ENCODE measurements around the gene SLC39A13. TPM values are rescaled to one million over a fixed set of nuclear protein-coding genes. Genes with fewer than 3 reads are reported as not detected.

SLC39A13 gene
- polyA plus RNA-seq, 3 donors = 4.8 to 27.4 (median 5.9) TPM

DNA sequence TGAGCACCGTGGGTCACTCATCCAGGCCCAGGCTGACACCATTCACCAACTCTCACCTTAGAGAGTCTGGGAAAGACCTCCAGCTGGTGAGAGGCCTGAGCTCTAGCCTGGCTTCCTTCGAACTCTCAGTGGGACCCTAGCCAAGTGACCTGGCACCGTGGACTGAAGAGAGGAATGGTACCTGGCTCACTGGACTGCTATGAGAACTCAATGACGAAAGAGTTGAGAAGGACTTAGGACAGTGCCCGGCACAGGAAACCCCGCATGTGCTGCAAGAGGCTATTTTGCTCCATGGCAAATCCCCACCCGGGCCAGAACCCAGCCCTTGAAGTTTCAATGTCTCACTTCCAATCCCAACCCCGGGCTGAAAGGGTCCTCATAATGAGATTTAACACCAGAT, 41.2 kb downstream of the SLC39A13 start:
- Histone ChIP-seq H3K79me2 (ENCODE audit: insufficient read depth, low read length) (no peaks in the 10 kb centered on the region), H3K9me3 (replicated peaks in 1 of 2; ENCODE audit: control insufficient read depth in 1 of 2, insufficient read depth in 1 of 2, low read length in 2 of 2) (no peaks in the 10 kb centered on the region), H2AFZ (ENCODE audit: insufficient read depth, low read depth, low read length, poor library complexity, severe bottlenecking) (no peak overlapping the region), H3K27me3 (ENCODE audit: control insufficient read depth in 2 of 2, insufficient read depth in 2 of 2, low read length in 2 of 2) (no peaks in the 10 kb centered on the region), H3K36me3 (replicated peaks in 1 of 2; ENCODE audit: control insufficient read depth in 1 of 2, insufficient read depth in 2 of 2, low read length in 2 of 2) (no peaks in the 10 kb centered on the region), H3K27ac (ENCODE audit: low read depth in 1 of 2, low read length in 2 of 2) (no peak overlapping the region), H3K4me2 (replicated peaks; ENCODE audit: extremely low read depth, low read length, poor library complexity, severe bottlenecking) (no peak overlapping the region), H3K4me1 (ENCODE audit: control insufficient read depth in 1 of 2, insufficient read depth in 2 of 2, low read length in 2 of 2) (no peaks in the 10 kb centered on the region), H3K9ac (ENCODE audit: insufficient read depth, low read length, poor library complexity, severe bottlenecking) (no peak overlapping the region), H4K20me1 (ENCODE audit: insufficient read depth, low read length) (no peaks in the 10 kb centered on the region), H3K4me3 (replicated peaks in 1 of 3; ENCODE audit: low read depth in 2 of 3, low read length in 3 of 3) (no peak overlapping the region)
- TF ChIP-seq, protein P1, sequence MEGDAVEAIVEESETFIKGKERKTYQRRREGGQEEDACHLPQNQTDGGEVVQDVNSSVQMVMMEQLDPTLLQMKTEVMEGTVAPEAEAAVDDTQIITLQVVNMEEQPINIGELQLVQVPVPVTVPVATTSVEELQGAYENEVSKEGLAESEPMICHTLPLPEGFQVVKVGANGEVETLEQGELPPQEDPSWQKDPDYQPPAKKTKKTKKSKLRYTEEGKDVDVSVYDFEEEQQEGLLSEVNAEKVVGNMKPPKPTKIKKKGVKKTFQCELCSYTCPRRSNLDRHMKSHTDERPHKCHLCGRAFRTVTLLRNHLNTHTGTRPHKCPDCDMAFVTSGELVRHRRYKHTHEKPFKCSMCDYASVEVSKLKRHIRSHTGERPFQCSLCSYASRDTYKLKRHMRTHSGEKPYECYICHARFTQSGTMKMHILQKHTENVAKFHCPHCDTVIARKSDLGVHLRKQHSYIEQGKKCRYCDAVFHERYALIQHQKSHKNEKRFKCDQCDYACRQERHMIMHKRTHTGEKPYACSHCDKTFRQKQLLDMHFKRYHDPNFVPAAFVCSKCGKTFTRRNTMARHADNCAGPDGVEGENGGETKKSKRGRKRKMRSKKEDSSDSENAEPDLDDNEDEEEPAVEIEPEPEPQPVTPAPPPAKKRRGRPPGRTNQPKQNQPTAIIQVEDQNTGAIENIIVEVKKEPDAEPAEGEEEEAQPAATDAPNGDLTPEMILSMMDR (IDR thresholded peaks at IDR 0.05) = no peak
- WGBS (ENCODE audit: insufficient coverage) = 84% methylated on average over 6 of the region's 8 CpGs
- Mint-ChIP-seq H3K4me3 (no peak overlapping the region), H3K27me3 (ENCODE audit: low read depth in 3 of 3) (peaks cover 0 to 2% (median 0%) of the 10 kb centered on the region in 3 donors), H3K36me3 (peaks cover 0 to 2% of the 10 kb centered on the region in 2 donors), H3K9me3 (peaks cover 0 to 10% (median 3%) of the 10 kb centered on the region in 7 donors), H3K27ac (no peak overlapping the region), H3K4me1 (peaks cover 5% of the 10 kb centered on the region)
- DNase-seq = no peak
- intact Hi-C loops (cut with micrococcal nuclease) = no loop called here

DNA sequence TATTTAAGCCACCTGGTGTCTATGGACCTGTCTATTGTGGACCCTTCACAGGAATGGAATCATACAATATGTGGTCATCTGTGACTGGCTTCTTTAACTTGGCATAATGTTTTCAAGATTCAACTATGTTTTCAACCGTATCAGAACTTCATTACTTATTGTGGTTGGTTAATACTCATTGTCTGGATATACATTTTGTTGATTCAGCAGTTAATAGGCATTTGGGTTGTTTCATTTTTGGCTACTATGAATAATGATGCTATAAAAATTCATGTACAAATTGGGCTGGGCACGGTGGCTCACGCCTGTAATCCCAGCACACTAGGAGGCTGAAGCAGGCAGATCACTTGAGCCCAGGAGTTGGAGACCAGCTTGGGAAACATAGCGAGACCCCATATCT, 43.0 kb downstream of the SLC39A13 start:
- TF ChIP-seq, protein P1 (IDR thresholded peaks at IDR 0.05) = no peak
- no peak for DNase-seq
- Mint-ChIP-seq H3K9me3 (peaks cover 0 to 10% (median 3%) of the 10 kb centered on the region in 7 donors), H3K27me3 (ENCODE audit: low read depth in 3 of 3) (peaks cover 0 to 2% (median 0%) of the 10 kb centered on the region in 3 donors), H3K4me1 (peaks cover 7% of the 10 kb centered on the region), H3K4me3 (no peak overlapping the region), H3K27ac (no peak overlapping the region), H3K36me3 (peaks cover 0 to 5% of the 10 kb centered on the region in 2 donors)
- no peaks in the 10 kb centered on the region for H3K9me3 ChIP-seq (replicated peaks in 1 of 2; ENCODE audit: control insufficient read depth in 1 of 2, insufficient read depth in 1 of 2, low read length in 2 of 2)
- no peak overlapping the region for H3K4me2 ChIP-seq (replicated peaks; ENCODE audit: extremely low read depth, low read length, poor library complexity, severe bottlenecking)
- H3K27ac ChIP-seq (ENCODE audit: low read depth in 1 of 2, low read length in 2 of 2) = no peak overlapping the region
- H3K4me1 ChIP-seq (ENCODE audit: control insufficient read depth in 1 of 2, insufficient read depth in 2 of 2, low read length in 2 of 2) = no peaks in the 10 kb centered on the region
- H3K9ac ChIP-seq (ENCODE audit: insufficient read depth, low read length, poor library complexity, severe bottlenecking) = no peak overlapping the region
- WGBS (ENCODE audit: insufficient coverage) = no CpG with 5 or more reads among the region's 4 CpGs
- H3K27me3 ChIP-seq (ENCODE audit: control insufficient read depth in 2 of 2, insufficient read depth in 2 of 2, low read length in 2 of 2) = no peaks in the 10 kb centered on the region
- H4K20me1 ChIP-seq (ENCODE audit: insufficient read depth, low read length) = no peaks in the 10 kb centered on the region
- H3K36me3 ChIP-seq (replicated peaks in 1 of 2; ENCODE audit: control insufficient read depth in 1 of 2, insufficient read depth in 2 of 2, low read length in 2 of 2) = no peaks in the 10 kb centered on the region
- no peak overlapping the region for H2AFZ ChIP-seq (ENCODE audit: insufficient read depth, low read depth, low read length, poor library complexity, severe bottlenecking)
- no peaks in the 10 kb centered on the region for H3K79me2 ChIP-seq (ENCODE audit: insufficient read depth, low read length)
- intact Hi-C loops (cut with micrococcal nuclease) = no loop called here
- no peak overlapping the region for H3K4me3 ChIP-seq (replicated peaks in 1 of 3; ENCODE audit: low read depth in 2 of 3, low read length in 3 of 3)
